GM21786 (cell line): ENCODE measurements around the gene SNTB2.
"Not testable (repeated sequence)": the region's sequence is repeated elsewhere in the genome, so short reads cannot be mapped to it uniquely, and the experiment has no call there.

ENCODE experiments used
- ATAC-seq: cut with Tn5 transposase; IDR thresholded peaks from one replicate; pipeline ENCODE4 v1.9.1; 2021; ENCODE audit not compliant: unreplicated experiment

SNTB2 gene

GRCh38 chr16:69283851-69284250 is 96.9 kb downstream of the SNTB2 start:
- no peak for ATAC-seq

DNA sequence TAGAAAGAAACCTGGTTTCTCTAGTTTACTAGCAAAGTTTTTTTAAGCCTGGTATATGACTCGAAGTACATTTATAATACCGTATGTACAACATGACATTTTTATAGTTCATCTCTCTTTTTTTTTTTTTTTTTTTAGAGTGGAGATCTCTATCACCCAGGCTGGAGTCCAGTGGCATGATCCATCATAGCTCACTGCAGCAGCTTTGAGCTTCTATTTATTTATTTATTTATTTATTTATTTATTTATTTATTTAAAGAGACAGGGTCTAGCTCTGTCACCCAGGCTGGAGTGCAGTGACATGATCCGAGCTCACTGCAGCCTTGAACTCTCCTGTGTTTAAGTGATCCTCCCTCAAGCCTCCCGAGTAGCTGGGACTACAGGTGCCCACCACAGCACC is 98.3 kb downstream of the SNTB2 start:
- no peak for ATAC-seq

DNA sequence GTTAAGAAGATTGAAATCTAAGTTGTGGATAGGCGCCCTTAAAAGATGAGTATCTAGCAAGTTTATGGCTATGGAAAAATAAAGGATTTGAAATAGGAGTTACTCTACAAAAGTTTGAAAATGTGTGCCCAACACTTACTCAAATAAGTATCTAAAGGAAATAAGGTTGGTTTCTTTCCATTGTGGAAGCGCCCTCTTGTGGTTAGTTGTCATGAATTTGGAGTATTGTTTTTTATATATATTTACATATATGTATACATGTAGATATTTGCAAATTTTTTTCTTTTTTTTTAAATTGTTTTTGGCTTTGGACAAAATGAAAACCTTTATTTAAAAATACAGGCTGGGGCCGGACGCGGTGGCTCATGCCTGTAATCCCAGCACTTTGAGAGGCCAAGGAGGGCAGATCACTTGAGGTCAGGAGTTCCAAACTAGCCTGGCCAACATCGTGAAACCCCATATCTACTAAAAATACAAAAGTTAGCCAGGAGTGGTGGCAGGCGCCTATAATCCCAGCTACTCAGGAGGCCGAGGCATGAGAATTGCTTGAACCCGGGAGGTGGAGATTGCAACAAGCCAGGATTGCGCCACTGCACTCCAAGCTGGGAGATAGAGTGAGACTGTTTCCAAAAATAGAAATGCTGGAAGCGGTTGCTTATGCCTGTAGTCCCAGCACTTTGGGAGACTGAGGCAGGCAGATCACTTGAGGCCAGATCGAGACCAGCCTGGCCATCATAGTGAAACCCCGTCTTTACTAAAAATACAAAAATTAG is 100.2 kb downstream of the SNTB2 start:
- ATAC-seq, result no peak

DNA sequence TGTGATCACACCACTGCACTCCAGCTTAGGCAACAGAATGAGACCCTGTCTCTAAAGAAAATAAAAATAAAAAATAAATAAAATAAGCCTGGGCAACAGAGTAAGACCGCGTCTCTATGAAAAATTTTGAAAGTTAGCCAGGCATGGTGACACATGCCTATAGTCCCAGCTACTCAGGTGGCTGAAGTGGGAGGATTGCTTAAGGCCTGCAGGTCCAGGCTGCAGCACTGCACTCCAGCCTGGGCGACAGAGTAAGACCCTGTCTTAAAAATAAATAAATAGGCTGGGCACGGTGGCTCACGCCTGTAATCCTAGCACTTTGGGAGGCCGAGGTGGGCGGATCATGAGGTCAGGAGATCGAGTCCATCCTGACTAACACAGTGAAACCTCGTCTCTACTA is 104.7 kb downstream of the SNTB2 start:
- ATAC-seq, result not testable (repeated sequence)

GRCh38 chr16:69293401-69293800 is 106.4 kb downstream of the SNTB2 start:
- ATAC-seq, result no peak

DNA sequence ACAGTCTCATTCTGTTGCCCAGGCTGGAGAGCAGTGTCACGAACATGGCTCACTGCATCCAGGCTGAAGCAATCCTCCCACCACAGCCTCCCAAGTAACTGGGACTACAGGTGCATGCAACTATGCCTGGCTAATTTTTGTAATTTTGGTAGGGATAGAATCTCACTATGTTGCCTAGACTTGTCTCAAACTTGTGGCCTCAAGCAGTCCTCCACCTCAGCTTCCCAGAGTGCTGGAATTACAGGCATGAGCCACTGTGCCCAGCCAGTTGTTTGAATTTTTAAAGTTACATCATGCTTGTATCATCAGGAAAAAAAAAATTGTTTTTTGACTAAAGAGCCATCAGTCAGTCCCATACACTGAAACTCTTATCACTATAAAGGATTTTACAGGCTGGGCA is 107.1 kb downstream of the SNTB2 start:
- ATAC-seq, result no peak

DNA sequence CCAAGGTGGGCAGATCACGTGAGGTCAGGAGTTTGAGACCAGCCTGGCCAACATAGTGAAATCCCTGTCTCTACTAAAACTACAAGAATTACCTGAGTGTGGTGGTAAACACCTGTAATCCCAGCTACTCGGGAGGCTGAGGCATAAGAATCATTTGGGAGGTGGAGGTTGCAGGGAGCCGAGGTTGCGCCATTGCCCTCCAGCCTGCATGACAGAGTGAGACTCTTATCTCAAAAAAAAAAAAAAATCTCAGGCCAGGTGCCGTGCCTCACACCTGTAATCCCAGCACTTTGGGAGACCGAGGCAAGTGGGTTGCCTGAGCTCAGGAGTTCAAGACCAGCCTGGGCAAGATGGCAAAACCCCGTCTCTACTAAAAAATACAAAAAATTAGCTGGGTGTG is 109.8 kb downstream of the SNTB2 start:
- ATAC-seq, result not testable (repeated sequence)

GRCh38 chr16:69298261-69298660 is 111.3 kb downstream of the SNTB2 start:
- no peak for ATAC-seq

DNA sequence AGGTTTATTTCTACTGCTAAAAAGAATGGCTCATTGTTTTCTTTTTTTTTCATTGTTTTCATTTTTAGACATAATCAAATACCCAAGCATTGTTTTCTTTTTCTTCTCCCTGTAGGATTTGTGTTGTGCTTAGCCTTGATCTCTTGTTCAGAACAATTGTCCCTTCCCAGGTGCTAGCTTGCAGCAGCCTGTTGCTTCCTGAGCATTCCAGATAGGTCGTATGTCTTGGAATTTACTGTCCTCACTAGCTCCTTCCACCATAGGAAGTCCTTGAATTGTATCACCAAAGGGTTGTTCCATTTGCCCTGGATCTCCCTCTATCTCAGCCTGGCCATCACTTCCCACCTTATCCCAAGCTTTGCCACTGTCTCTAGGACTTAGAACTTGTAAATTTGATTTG is 114.2 kb downstream of the SNTB2 start:
- ATAC-seq, result no peak

DNA sequence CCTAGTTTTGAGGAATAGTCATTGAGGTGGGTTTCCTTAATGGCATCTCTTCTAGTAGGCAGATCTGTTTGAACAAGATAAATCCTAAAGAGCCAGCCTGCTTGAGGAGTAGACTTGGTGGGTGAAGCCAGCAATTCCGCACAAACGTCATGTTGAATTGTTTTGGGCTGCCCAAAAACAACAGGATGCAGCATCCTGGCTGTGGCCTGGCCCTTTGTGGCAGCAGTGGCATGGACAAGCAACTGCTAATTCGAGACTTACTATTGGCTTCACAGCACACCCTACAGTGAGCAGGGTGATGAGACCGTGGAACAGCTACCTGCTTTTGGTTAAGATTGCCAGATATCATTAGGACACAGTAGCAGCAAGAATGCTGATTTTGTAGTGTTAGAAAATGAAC is 114.9 kb downstream of the SNTB2 start:
- ATAC-seq, result no peak

DNA sequence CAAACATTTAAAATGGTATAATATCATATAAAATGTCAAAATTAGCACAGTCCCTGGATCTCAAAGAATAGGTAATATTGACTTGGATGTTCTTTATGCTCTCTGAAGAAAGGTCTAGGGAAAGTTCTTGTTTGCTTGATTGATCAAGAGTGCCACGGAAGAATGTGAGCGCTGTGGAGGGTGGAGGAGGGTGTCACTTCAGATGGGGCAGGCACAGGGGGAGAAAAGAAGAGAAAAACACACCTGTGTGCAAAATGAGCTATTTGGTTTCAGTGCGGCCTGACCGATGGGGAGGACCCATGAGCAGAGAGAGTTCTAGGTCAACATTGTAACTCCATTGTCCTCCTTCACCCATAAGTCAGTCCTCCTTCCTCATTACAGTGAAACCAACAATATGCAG is 115.3 kb downstream of the SNTB2 start:
- ATAC-seq, result no peak

DNA sequence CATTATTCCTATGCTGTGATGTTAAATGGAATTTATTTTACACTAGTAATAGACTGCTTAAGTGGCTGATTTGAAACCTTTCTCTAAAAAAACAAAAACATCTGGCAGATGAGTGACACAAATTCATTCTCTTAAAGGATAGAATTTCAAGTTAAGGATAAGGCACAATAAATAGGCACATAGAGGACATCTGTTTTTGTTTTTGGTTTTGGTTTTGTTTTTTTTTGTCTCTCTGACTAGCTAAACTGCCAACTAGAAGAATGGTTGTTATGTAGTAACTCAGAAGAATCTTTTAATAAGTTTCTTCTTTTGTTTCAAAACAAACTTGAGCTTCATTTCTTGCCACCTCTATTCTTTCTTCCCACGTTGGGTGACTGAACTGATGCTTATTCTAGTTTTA is 119.1 kb downstream of the SNTB2 start:
- ATAC-seq, result no peak

DNA sequence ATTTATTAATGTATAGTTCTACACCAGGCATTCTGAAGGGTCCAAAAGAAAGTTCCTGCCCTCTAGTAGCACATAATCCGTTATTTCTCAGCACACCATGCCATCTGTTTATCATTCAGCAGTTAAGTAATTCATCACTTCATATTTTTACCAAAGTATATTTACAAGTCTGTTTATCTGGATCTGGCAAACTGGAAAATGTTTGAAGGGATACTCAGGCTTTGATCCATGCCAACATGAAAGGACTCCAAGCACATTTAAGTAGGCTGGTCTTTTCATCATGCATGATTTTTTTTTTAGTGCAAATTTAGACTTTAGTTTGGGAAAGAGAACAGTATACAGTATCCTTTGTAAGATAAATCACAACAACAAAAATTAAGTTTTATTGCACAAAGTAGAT is 120.1 kb downstream of the SNTB2 start:
- no peak for ATAC-seq

DNA sequence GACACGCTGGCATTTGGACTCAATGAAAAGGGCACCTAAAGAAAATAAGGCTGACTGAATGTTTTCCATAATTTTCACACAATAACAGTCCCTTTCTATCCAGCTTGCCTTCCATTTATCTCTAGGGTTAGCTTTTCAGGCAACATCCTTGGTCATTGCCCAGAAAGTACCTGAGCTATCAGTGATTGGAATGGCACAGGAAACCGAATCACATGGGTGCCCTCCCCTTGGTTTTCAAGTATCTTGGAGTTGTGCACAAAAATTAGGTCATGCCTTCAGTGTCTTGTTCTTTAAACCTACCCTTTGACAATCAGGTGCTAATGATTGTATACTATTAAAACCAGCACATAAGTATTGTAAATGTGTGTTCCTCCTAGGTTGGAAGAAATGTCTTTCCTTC is 120.9 kb downstream of the SNTB2 start:
- no peak for ATAC-seq

GRCh38 chr16:69309316-69309715 is 122.4 kb downstream of the SNTB2 start:
- ATAC-seq, result no peak

DNA sequence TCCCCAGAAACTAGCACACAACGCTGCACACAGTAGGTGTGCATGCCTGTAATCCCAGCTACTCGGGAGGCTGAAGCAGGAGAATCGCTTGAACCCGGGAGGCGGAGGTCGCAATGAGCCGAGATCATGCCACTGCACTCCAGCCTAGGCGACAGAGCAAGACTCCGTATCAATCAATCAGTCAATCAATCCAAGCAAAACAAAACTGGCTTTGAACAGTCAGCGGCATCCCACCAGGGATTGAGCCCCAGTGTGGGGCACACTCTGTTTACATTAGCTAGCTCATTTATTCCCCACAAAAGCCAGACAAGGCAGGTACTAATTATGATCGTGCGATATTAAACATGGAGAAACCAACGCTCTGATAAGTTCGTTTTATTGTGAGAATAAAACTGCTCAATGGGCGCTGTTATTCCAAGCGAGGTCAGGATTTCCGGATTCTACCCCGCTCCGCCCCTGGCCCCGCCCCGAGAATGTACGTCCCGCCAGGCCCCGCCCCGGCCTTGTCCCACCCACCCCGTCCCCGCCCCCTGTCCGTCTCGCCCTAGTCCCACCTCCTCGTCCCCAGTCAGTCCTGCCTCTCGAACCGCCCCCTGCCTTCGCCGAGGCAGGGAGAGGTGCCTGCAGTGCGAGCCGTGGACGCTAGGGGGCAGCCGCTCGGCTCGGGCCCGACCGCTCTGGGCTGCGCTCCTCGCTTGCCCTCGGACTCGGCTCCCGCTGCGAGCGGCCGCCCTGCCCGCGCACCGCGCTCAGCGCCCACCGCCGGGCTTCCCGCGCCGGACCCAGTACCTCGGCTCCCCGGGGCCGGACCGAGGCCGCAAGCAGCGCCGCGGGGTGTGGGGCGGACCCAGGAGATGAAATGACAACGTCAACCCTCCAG is 123.9 kb downstream of the SNTB2 start, which contains the start of gene VPS4A:
Gene VPS4A (plus strand): TSS at position 698 of the 880 bp plus-strand sequence. CDS start 162 bp downstream, at position 860.
- ATAC-seq, result peak; percentile 95

DNA sequence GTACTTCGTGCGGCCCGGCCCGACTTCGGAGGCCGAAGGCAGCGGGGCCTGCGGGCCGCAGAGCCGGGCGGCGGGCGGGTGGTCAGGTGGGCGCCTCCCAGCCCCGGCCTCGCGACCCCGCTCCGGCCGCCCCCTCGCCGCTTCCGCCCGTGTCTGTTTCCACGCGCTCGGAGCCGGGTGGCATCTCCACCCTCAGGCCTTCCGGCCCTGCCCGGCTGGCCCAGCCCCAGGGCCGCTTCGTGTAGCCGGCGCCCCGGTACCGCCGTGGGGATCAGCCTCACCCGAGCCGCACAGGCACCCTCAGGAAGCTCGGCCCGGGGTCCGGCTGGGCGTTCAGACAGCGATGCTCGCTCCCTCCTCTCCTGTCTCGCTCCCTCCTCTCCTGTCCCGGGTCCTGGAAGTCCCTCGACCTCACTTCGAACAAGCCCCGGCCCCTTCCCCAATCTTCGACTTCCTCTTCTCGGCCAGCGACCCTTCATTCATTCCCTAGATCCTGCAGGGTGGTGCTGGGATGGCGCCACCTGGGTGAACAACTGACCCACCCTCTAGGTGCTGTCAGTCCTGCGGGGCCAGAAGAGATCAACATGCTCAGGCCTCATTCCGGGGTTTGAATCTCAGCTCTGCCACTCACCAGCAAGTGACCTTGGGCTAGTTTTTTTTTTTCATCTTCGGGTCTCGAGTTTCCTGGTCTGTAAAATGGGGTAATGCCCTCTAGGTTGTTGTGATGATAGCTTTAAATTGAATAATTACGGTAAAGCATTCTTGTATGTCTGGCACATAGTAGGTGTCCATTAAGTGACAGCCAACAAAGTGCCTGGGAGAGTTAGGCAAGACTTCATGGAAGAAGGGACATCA is 124.8 kb downstream of the SNTB2 start:
- peak; percentile 39 for ATAC-seq

- no peak for ATAC-seq
Measured at GRCh38 chr16:69313469-69313868, 126.5 kb downstream of the SNTB2 start.

- no peak for ATAC-seq
Measured at GRCh38 chr16:69314534-69314933, 127.6 kb downstream of the SNTB2 start.

DNA sequence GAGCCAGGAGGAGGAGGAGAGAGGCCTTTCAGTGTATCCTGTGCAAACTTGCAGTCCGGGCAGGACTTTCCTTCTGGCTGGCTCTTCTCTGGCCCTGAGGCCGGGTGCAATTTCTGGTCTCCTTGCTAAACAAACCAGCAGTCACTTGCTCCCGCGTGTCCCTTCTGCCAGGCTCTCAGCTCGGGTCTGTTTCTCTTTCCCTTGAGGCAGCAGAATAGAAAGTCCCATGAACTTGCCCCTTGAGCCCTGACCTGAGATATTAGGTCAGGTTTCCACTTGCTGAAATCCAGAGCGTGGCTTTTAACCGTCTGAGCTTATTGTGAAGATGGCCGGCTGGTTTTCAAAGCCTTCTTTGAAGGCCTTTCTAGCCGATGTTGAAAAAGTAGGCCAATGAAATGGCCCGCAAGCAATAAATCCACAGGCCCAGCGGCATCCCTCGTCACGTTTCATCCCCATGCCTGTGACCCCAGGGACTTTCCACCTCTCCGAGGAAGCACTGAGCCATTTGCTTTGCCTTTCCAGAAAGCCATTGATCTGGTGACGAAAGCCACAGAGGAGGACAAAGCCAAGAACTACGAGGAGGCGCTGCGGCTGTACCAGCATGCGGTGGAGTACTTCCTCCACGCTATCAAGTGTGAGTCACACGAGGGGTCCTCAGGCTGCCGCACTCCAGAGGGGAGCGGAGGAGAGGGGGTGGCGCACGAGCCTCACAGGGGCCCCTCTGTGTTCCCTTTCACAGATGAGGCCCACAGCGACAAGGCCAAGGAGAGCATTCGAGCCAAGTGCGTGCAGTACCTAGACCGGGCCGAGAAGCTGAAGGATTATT is 128.7 kb downstream of the SNTB2 start:
- no peak for ATAC-seq
